SK-N-SH treated with all-trans-retinoic acid at 6 μM for 48 hours (cell line): ENCODE measurements around the gene LAMA2.

Experiments used
- ARNTL ChIP-seq: fragments of 450-650 bp; formaldehyde crosslinking; IDR thresholded peaks from 2 replicates; pipeline ENCODE4 v1.5.0; 2020; ENCODE audit warnings: low read depth, mild to moderate bottlenecking, moderate library complexity, borderline replicate concordance
- OSR1 ChIP-seq: fragments of 250-450 bp; sonication (Bioruptor Pico); IDR thresholded peaks from 2 replicates; pipeline ENCODE4 v1.8.0; 2022; ENCODE audit warnings: moderate library complexity, mild to moderate bottlenecking, inconsistent platforms
- RARB ChIP-seq: fragments of 250-450 bp; sonication (Bioruptor Pico); IDR thresholded peaks from 2 replicates; pipeline ENCODE4 v1.8.0; 2021; ENCODE audit warnings: mild to moderate bottlenecking, moderate library complexity
- SNAI2 ChIP-seq: fragments of 250-450 bp; sonication (Bioruptor Pico); IDR thresholded peaks from 2 replicates; pipeline ENCODE4 v1.5.0; 2020; ENCODE audit warnings: mild to moderate bottlenecking, moderate library complexity
- TSHZ2 ChIP-seq: fragments of 250-450 bp; sonication (Bioruptor Pico); IDR thresholded peaks from 2 replicates; pipeline ENCODE4 v1.5.0; 2020; ENCODE audit warnings: mild to moderate bottlenecking, moderate library complexity
- ZC3H10 ChIP-seq: fragments of 250-450 bp; sonication (Bioruptor Pico); IDR thresholded peaks from 2 replicates; pipeline ENCODE4 v1.5.1; 2021; ENCODE audit warnings: mild to moderate bottlenecking, moderate library complexity
- ZFP3 ChIP-seq: fragments of 250-450 bp; sonication (Bioruptor Pico); IDR thresholded peaks from 2 replicates; pipeline ENCODE4 v1.5.0; 2020; ENCODE audit warnings: mild to moderate bottlenecking, moderate library complexity
- ZNF565 ChIP-seq: fragments of 450-650 bp; formaldehyde crosslinking; conservative IDR thresholded peaks from 2 replicates; pipeline ENCODE4 v1.5.0; 2020; ENCODE audit warnings: low read depth, mild to moderate bottlenecking, moderate library complexity
- TF ChIP-seq, protein P1 (sequence below): fragments of 250-450 bp; sonication (Bioruptor Pico); IDR thresholded peaks from 2 replicates; pipeline ENCODE4 v1.5.1; 2020; ENCODE audit warnings: low read depth, mild to moderate bottlenecking, moderate library complexity
- TF ChIP-seq, protein P2 (sequence below): fragments of 250-450 bp; sonication (Bioruptor Pico); IDR thresholded peaks from 2 replicates; pipeline ENCODE4 v1.8.0; 2020; ENCODE audit warnings: mild to moderate bottlenecking, moderate library complexity, borderline replicate concordance

DNA sequence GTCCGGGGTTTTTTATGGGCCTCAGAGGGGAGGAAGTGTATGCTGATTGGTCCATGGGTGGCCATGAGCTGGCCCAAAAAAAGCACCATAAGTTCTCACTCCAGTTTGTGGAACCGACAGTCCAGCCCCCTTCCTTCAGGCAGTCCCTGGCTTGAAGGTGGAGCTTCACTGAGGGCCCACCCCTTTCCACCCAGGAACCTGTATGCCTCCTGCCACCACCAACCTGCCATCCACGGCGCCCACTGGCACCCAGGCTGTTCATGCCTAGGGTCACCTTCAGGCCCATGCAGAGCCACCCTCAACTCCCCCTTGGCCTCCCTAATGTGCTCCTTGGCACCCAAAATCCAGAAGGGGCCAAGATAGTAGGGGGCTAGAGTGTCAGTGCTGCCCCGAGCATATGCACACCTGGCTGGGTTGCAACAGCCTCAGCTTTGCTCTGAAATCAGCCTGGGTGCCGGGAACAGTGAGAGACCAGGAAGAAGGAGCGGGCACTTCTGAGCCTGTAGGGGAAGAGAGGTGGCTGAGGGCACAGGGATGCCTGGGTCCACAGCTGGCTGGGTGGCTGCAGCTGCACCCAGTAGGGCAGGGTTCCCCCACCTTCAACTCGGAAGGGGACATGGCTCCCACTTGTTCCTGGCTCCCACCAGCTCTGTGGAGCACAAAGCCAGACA is 534.6 kb downstream of the LAMA2 start:
- no peak for TF ChIP-seq RARB (CRISPR knock-in tag)
- TF ChIP-seq, protein P1, sequence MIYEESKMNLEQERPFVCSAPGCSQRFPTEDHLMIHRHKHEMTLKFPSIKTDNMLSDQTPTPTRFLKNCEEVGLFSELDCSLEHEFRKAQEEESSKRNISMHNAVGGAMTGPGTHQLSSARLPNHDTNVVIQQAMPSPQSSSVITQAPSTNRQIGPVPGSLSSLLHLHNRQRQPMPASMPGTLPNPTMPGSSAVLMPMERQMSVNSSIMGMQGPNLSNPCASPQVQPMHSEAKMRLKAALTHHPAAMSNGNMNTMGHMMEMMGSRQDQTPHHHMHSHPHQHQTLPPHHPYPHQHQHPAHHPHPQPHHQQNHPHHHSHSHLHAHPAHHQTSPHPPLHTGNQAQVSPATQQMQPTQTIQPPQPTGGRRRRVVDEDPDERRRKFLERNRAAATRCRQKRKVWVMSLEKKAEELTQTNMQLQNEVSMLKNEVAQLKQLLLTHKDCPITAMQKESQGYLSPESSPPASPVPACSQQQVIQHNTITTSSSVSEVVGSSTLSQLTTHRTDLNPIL (CRISPR knock-in tag): no peak
- TF ChIP-seq OSR1 (CRISPR knock-in tag): no peak
- TF ChIP-seq ZC3H10 (CRISPR knock-in tag): no peak
- TF ChIP-seq ZFP3 (CRISPR knock-in tag): no peak
- TF ChIP-seq, protein P2, sequence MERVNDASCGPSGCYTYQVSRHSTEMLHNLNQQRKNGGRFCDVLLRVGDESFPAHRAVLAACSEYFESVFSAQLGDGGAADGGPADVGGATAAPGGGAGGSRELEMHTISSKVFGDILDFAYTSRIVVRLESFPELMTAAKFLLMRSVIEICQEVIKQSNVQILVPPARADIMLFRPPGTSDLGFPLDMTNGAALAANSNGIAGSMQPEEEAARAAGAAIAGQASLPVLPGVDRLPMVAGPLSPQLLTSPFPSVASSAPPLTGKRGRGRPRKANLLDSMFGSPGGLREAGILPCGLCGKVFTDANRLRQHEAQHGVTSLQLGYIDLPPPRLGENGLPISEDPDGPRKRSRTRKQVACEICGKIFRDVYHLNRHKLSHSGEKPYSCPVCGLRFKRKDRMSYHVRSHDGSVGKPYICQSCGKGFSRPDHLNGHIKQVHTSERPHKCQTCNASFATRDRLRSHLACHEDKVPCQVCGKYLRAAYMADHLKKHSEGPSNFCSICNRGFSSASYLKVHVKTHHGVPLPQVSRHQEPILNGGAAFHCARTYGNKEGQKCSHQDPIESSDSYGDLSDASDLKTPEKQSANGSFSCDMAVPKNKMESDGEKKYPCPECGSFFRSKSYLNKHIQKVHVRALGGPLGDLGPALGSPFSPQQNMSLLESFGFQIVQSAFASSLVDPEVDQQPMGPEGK: no peak
- no peak for TF ChIP-seq TSHZ2 (CRISPR knock-in tag)
- TF ChIP-seq SNAI2 (CRISPR knock-in tag): no peak
- no peak for TF ChIP-seq ARNTL (CRISPR knock-in tag)
- no peak for TF ChIP-seq ZNF565 (CRISPR knock-in tag)
